Astrocyte (in vitro differentiated cells and primary cell): ENCODE results near the gene MORN1. TPM values are rescaled to one million over a fixed set of nuclear protein-coding genes. Genes with fewer than 3 reads are reported as not detected.
A peak's percentile ranks its signal among the peaks of the same experiment; 100 is the strongest.

Source experiments
- DNase-seq: peaks from one replicate; pipeline ENCODE4 v3.0.0-alpha.2; 2010; ENCODE audit warnings: low read depth
- FAIRE-seq: peaks from 2 replicates; lab custom pipeline; 2011; peaks lifted over from hg19 to GRCh38; lab: Jason Lieb, UNC
- H2AFZ ChIP-seq: 2 replicates; pipeline ENCODE4 v1.6.0; 2012; ENCODE audit warnings: low read depth, low read length, inconsistent platforms
- H3K27ac ChIP-seq: 2 replicates; pipeline ENCODE4 v1.5.1; 2011; ENCODE audit warnings: low read depth, low read length, inconsistent platforms
- H3K27me3 ChIP-seq: 2 replicates; pipeline ENCODE4 v1.6.0; 2011; ENCODE audit warnings: low read length, inconsistent platforms; ENCODE audit not compliant: insufficient read depth
- H3K36me3 ChIP-seq: 2 replicates; pipeline ENCODE4 v1.5.1; 2011; ENCODE audit warnings: low read length, inconsistent platforms; ENCODE audit not compliant: insufficient read depth
- H3K4me1 ChIP-seq: 2 replicates; pipeline ENCODE4 v1.5.1; 2011; ENCODE audit warnings: low read length, inconsistent platforms; ENCODE audit not compliant: insufficient read depth
- H3K4me2 ChIP-seq: 2 replicates; pipeline ENCODE4 v1.6.0; 2012; ENCODE audit warnings: low read length, inconsistent platforms
- H3K4me3 ChIP-seq: 2 replicates; pipeline ENCODE4 v1.5.1; 2011; ENCODE audit warnings: low read depth, mild to moderate bottlenecking, low read length, inconsistent platforms; ENCODE audit not compliant: insufficient read depth
- H3K79me2 ChIP-seq: 2 replicates; pipeline ENCODE4 v1.6.0; 2012; ENCODE audit warnings: mild to moderate bottlenecking, low read length, inconsistent platforms; ENCODE audit not compliant: insufficient read depth
- H3K9ac ChIP-seq: 2 replicates; pipeline ENCODE4 v1.6.0; 2012; ENCODE audit warnings: mild to moderate bottlenecking, low read length, inconsistent platforms
- H3K9me3 ChIP-seq: 2 replicates; pipeline ENCODE4 v1.5.1; 2012; ENCODE audit warnings: low read depth, mild to moderate bottlenecking, low read length, inconsistent platforms; ENCODE audit not compliant: insufficient read depth
- H4K20me1 ChIP-seq: 2 replicates; pipeline ENCODE4 v1.6.0; 2012; ENCODE audit warnings: low read length, inconsistent platforms; ENCODE audit not compliant: insufficient read depth
- H3K27ac Mint-ChIP-seq: one replicate; pipeline ENCODE4 v1.8.0; 2021; ENCODE audit warnings: mild to moderate bottlenecking, mixed read lengths; ENCODE audit not compliant: unreplicated experiment
- H3K27me3 Mint-ChIP-seq: one replicate; pipeline ENCODE4 v1.8.0; 2021; ENCODE audit warnings: low read depth, mixed read lengths; ENCODE audit not compliant: unreplicated experiment
- H3K36me3 Mint-ChIP-seq: one replicate; pipeline ENCODE4 v1.8.0; 2021; ENCODE audit warnings: low read depth, mixed read lengths; ENCODE audit not compliant: unreplicated experiment
- H3K4me1 Mint-ChIP-seq: one replicate; pipeline ENCODE4 v1.8.0; 2021; ENCODE audit warnings: low read depth, mixed read lengths; ENCODE audit not compliant: unreplicated experiment
- H3K4me3 Mint-ChIP-seq: one replicate; pipeline ENCODE4 v1.8.0; 2021; ENCODE audit warnings: mild to moderate bottlenecking, moderate library complexity, mixed read lengths; ENCODE audit not compliant: unreplicated experiment
- H3K9me3 Mint-ChIP-seq: one replicate; pipeline ENCODE4 v1.8.0; 2021; ENCODE audit warnings: mild to moderate bottlenecking, mixed read lengths; ENCODE audit not compliant: unreplicated experiment
- EZH2 ChIP-seq: IDR thresholded peaks from 2 replicates; pipeline ENCODE4 v1.6.1; 2012; ENCODE audit warnings: mild to moderate bottlenecking, low read length, inconsistent platforms; ENCODE audit not compliant: insufficient read depth
- total RNA-seq: library from RNA; stranded (reverse); gene quantifications from 2 replicates; pipeline ENCODE4 v1.2.1, GENCODE V29; 2021
- TF ChIP-seq, protein P1 (sequence below): IDR thresholded peaks from 2 replicates; pipeline ENCODE4 v1.5.1; 2011; ENCODE audit warnings: low read depth, mild to moderate bottlenecking, inconsistent platforms, low read length, moderate library complexity; ENCODE audit not compliant: insufficient read depth

Gene MORN1
- total RNA-seq, 1 donor from 2014 or later, result 9.2 TPM

DNA sequence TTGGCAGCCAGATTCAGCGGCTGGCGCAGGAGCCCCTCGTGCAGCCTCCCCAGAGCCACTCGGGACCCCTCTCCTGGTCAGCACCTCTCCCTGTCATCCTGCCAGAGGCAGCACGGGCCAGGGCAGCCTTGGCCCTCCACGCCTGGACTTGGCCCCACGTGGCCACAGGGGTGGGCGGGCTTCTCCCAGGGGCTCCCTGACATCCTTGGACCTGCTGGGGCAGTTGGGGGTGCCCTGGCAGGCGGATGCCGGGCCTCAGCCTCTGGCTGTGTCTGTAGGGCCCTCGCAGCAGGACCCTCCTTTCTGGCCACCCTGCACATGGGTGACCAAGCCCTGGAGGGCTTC lies 60.2 kb downstream of the MORN1 start:
- no peaks in the 10 kb centered on the region for H3K9me3 Mint-ChIP-seq
- Histone ChIP-seq H3K27ac (no peak overlapping the region), H3K4me3 (no peak overlapping the region), H3K9ac (peak overlapping the region; percentile 68), H4K20me1 (no peaks in the 10 kb centered on the region), H3K9me3 (no peaks in the 10 kb centered on the region), H3K4me1 (peaks cover 21% of the 10 kb centered on the region), H2AFZ (peak overlapping the region; percentile 73), H3K36me3 (no peaks in the 10 kb centered on the region), H3K27me3 (no peaks in the 10 kb centered on the region), H3K79me2 (no peaks in the 10 kb centered on the region), H3K4me2 (peak overlapping the region; percentile 81)
- H3K36me3 Mint-ChIP-seq, result no peaks in the 10 kb centered on the region
- peaks cover 2% of the 10 kb centered on the region for H3K4me1 Mint-ChIP-seq
- DNase-seq (no peak), FAIRE-seq (no peak)
- H3K4me3 Mint-ChIP-seq, result no peak overlapping the region
- TF ChIP-seq, protein P1, sequence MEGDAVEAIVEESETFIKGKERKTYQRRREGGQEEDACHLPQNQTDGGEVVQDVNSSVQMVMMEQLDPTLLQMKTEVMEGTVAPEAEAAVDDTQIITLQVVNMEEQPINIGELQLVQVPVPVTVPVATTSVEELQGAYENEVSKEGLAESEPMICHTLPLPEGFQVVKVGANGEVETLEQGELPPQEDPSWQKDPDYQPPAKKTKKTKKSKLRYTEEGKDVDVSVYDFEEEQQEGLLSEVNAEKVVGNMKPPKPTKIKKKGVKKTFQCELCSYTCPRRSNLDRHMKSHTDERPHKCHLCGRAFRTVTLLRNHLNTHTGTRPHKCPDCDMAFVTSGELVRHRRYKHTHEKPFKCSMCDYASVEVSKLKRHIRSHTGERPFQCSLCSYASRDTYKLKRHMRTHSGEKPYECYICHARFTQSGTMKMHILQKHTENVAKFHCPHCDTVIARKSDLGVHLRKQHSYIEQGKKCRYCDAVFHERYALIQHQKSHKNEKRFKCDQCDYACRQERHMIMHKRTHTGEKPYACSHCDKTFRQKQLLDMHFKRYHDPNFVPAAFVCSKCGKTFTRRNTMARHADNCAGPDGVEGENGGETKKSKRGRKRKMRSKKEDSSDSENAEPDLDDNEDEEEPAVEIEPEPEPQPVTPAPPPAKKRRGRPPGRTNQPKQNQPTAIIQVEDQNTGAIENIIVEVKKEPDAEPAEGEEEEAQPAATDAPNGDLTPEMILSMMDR, result no peak
- TF ChIP-seq EZH2, result no peak
- H3K27me3 Mint-ChIP-seq, result peaks cover 14% of the 10 kb centered on the region
- no peak overlapping the region for H3K27ac Mint-ChIP-seq

DNA sequence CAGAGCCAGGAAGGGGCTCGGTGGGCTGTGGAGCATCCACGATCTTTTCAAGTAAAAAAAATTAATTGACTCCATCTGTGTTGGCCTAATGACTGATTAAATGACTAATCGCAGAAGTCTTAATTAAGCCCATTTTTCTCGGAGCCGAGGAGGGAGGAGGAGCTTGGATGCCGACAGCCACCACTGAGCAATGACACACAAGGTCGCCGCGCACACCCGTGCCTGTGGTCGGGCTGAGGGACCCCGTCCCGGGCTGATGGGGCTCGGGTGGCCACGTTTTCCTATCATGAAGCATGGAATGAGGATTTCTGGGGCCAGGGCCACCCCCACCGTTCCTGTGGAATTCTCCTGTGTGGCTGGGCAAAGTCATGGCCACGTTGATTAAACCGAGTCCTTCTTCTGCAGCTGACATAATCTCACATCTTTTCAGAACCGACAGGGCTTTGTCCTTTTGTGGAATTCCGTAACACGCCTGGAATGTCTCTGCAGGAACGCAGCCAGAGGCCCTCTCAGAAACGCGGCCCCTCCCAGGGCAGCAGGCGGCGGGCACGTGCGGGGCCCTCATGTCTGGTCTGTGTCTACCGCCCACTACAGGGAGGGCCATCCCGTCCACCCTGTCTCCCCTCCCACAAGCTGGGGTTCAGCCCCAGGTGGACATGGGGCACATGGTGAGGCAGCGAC lies 60.7 kb downstream of the MORN1 start:
- Mint-ChIP-seq H3K9me3 (no peaks in the 10 kb centered on the region), H3K4me1 (peaks cover 2% of the 10 kb centered on the region), H3K27me3 (peaks cover 16% of the 10 kb centered on the region), H3K27ac (no peak overlapping the region), H3K4me3 (no peak overlapping the region), H3K36me3 (no peaks in the 10 kb centered on the region)
- peak overlapping the region; percentile 68 for H3K9ac ChIP-seq
- H3K27me3 ChIP-seq, result no peaks in the 10 kb centered on the region
- no peaks in the 10 kb centered on the region for H4K20me1 ChIP-seq
- peak overlapping the region; percentile 73 for H2AFZ ChIP-seq
- no peaks in the 10 kb centered on the region for H3K9me3 ChIP-seq
- peak overlapping the region; percentile 21 for H3K4me3 ChIP-seq
- FAIRE-seq (peak; percentile 47), DNase-seq (peak; percentile 79)
- no peak for TF ChIP-seq EZH2
- TF ChIP-seq, protein P1, result no peak
- H3K36me3 ChIP-seq, result no peaks in the 10 kb centered on the region
- peak overlapping the region; percentile 64 for H3K27ac ChIP-seq
- H3K4me1 ChIP-seq, result peaks cover 21% of the 10 kb centered on the region
- peak overlapping the region; percentile 81 for H3K4me2 ChIP-seq
- H3K79me2 ChIP-seq, result no peaks in the 10 kb centered on the region

DNA sequence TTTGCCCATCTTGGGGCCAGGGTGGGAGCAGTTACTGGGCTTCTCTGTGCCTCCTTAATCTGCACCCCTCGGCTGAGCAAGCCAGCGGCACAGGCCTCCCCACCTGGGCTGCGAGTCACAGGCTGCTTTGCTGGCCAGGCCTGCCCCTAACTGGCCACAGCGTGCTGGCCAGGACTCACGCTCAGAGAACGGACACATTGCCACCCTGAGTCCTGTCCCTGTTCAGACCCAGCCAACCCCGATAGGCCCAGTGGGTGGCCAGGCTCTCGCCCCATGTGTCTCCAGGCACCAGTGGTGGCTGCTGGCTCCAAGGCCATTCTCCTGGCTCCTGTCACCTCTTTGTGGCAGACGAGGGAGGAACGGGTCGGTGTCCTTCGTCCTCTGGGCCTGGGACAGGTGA lies 61.3 kb downstream of the MORN1 start:
- Mint-ChIP-seq H3K9me3 (peaks cover 2% of the 10 kb centered on the region), H3K4me3 (no peak overlapping the region), H3K27ac (no peak overlapping the region), H3K4me1 (peaks cover 2% of the 10 kb centered on the region), H3K36me3 (no peaks in the 10 kb centered on the region), H3K27me3 (peaks cover 18% of the 10 kb centered on the region)
- Histone ChIP-seq H3K4me3 (no peak overlapping the region), H3K36me3 (no peaks in the 10 kb centered on the region), H2AFZ (peak overlapping the region; percentile 73), H3K9ac (peak overlapping the region; percentile 68), H3K4me2 (peak overlapping the region; percentile 81), H3K79me2 (no peaks in the 10 kb centered on the region), H3K27ac (peak overlapping the region; percentile 4), H4K20me1 (no peaks in the 10 kb centered on the region), H3K9me3 (no peaks in the 10 kb centered on the region), H3K27me3 (no peaks in the 10 kb centered on the region), H3K4me1 (peaks cover 21% of the 10 kb centered on the region)
- no peak for DNase-seq
- TF ChIP-seq, protein P1, result no peak
- no peak for TF ChIP-seq EZH2
- no peak for FAIRE-seq
